ENCODE results near the gene CDC42EP5.

CDC42EP5 gene

GRCh38 chr19:54430306-54431254, 42.5 kb downstream of the CDC42EP5 start:
- in situ Hi-C loops (cut with HindIII; ENCODE audit: low pct_unique_long_range_greater_than_20kb, low sequenced_read_pairs): no loop called here
- peak; percentile 83 to 91 for DNase-seq (ENCODE audit: low read depth in 1 of 2, low spot score in 1 of 2)
- no peak for TF ChIP-seq JUND (IDR thresholded peaks at IDR 0.05; ENCODE audit: low read depth)

GRCh38 chr19:54429545-54430227, 43.4 kb downstream of the CDC42EP5 start:
- no peak for DNase-seq (ENCODE audit: low read depth in 1 of 2, low spot score in 1 of 2)
- in situ Hi-C loops (cut with HindIII; ENCODE audit: low pct_unique_long_range_greater_than_20kb, low sequenced_read_pairs): no loop called here
- no peak for TF ChIP-seq JUND (IDR thresholded peaks at IDR 0.05; ENCODE audit: low read depth)

DNA sequence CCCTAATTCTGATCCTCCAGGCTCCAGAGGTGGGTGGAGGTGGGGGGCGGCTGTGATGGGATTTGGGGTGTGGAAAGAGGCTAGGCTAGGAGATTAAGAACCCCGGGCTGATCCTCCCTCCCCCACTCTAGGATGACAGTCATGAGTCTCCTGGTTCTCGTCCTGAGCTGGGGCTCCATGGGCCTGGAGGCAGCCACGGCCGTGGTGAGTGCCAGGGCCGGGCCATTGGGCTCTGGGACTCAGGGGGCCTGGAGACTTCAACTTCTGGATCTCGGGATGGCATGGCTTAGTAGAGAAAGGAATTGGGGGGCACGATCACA, 44.0 kb downstream of the CDC42EP5 start:
- in situ Hi-C loops (cut with HindIII; ENCODE audit: low pct_unique_long_range_greater_than_20kb, low sequenced_read_pairs): no loop called here
- DNase-seq (ENCODE audit: low read depth in 1 of 2, low spot score in 1 of 2): no peak
- TF ChIP-seq JUND (IDR thresholded peaks at IDR 0.05; ENCODE audit: low read depth): no peak

- DNase-seq (ENCODE audit: low read depth in 1 of 2, low spot score in 1 of 2): no peak
- TF ChIP-seq JUND (IDR thresholded peaks at IDR 0.05; ENCODE audit: low read depth): no peak
- in situ Hi-C loops (cut with HindIII; ENCODE audit: low pct_unique_long_range_greater_than_20kb, low sequenced_read_pairs): no loop called here
These were observed 44.5 kb downstream of the CDC42EP5 start for GRCh38 chr19:54428323-54429175.

DNA sequence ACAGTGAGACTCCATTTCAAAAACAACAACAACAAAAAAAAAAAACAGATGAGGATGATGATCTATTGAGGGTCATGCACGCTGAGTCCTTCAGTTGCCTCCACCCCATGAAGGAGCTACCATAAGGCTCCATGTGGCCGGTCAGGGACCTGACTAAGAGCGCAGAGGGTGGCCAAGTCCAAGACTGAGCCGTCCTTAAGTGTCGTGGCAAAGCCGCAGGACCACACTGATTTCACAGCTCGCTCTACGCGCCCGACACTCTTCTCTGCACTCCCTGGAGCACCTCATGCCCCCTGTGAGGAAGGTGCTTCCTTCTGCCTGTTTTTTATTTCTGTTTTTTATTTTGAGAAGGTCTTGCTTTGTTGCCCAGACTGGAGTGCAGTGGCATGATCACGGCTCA, 45.5 kb downstream of the CDC42EP5 start:
- no peak for DNase-seq (ENCODE audit: low read depth in 1 of 2, low spot score in 1 of 2)
- in situ Hi-C loops (cut with HindIII; ENCODE audit: low pct_unique_long_range_greater_than_20kb, low sequenced_read_pairs): no loop called here
- TF ChIP-seq JUND (IDR thresholded peaks at IDR 0.05; ENCODE audit: low read depth): no peak

- no peak for TF ChIP-seq JUND (IDR thresholded peaks at IDR 0.05; ENCODE audit: low read depth)
- in situ Hi-C loops (cut with HindIII; ENCODE audit: low pct_unique_long_range_greater_than_20kb, low sequenced_read_pairs): no loop called here
- DNase-seq (ENCODE audit: low read depth in 1 of 2, low spot score in 1 of 2): peak in 1 of 2 experiments; percentile 29
These were observed 46.7 kb downstream of the CDC42EP5 start for GRCh38 chr19:54426291-54426931.

DNA sequence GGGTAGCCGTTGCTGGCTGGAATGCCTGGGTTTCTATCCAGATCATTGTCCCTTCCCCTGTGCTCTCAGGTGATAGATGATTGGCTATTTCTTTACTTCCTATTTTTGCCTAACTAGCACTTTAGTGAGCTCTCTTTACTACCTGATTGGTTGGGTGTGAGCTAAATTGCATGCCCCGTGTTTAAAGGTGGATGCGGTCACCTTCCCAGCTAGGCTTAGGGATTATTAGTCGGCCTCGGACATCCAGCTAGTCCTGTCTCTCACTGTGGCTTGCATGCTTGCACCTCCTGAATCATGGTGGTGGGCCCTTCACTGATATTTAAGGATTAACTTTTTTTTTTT, 47.7 kb downstream of the CDC42EP5 start:
- in situ Hi-C loops (cut with HindIII; ENCODE audit: low pct_unique_long_range_greater_than_20kb, low sequenced_read_pairs): no loop called here
- DNase-seq (ENCODE audit: low read depth in 1 of 2, low spot score in 1 of 2): no peak
- TF ChIP-seq JUND (IDR thresholded peaks at IDR 0.05; ENCODE audit: low read depth): no peak

GRCh38 chr19:54424660-54425381, 48.3 kb downstream of the CDC42EP5 start:
- in situ Hi-C loops (cut with HindIII; ENCODE audit: low pct_unique_long_range_greater_than_20kb, low sequenced_read_pairs): no loop called here
- no peak for TF ChIP-seq JUND (IDR thresholded peaks at IDR 0.05; ENCODE audit: low read depth)
- no peak for DNase-seq (ENCODE audit: low read depth in 1 of 2, low spot score in 1 of 2)

DNA sequence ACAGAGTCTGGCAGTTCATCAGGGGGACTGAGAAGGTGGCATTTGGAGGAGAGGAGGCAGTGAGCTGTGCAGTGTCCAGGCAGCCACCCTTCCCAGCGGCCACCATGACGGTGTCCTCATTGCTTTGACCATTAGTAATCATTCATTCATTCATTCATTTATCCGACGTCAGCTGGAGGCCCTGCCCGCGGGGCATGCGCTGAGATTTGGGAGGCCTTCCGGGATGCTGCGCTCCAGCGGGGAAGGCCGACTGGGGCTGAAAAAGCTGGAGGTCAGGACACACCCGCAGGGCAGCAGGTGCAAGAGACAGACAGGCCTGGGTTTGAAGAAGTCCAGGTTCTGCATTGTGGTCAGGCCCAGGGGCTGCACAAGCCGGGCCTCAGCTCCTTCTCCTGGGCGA, 48.9 kb downstream of the CDC42EP5 start:
- no peak for DNase-seq (ENCODE audit: low read depth in 1 of 2, low spot score in 1 of 2)
- no peak for TF ChIP-seq JUND (IDR thresholded peaks at IDR 0.05; ENCODE audit: low read depth)
- in situ Hi-C loops (cut with HindIII; ENCODE audit: low pct_unique_long_range_greater_than_20kb, low sequenced_read_pairs): no loop called here

GRCh38 chr19:54422136-54422535, 51.0 kb downstream of the CDC42EP5 start:
- TF ChIP-seq JUND (IDR thresholded peaks at IDR 0.05; ENCODE audit: low read depth): no peak
- in situ Hi-C loops (cut with HindIII; ENCODE audit: low pct_unique_long_range_greater_than_20kb, low sequenced_read_pairs): no loop called here
- no peak for DNase-seq (ENCODE audit: low read depth in 1 of 2, low spot score in 1 of 2)

DNA sequence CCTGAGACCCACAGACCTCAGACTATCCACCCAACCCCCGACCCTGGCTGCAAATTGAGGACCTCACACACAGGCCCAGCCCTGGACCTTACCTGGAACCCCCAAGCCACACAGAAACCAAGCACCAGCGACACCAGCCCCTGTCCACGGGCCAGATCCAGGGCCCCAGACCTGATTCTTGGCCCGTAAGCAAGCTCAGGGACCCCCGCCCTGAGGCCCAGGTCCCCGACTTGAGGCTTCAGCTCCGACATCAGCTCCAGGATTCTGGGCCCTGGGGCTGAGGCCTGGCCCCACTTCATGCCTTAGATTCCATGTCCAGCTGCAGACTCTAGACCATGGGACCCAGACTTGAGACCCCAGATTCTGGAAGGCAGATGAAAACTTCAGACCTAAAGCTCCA, 51.6 kb downstream of the CDC42EP5 start:
- no peak for DNase-seq (ENCODE audit: low read depth in 1 of 2, low spot score in 1 of 2)
- TF ChIP-seq JUND (IDR thresholded peaks at IDR 0.05; ENCODE audit: low read depth): no peak
- in situ Hi-C loops (cut with HindIII; ENCODE audit: low pct_unique_long_range_greater_than_20kb, low sequenced_read_pairs): no loop called here

DNA sequence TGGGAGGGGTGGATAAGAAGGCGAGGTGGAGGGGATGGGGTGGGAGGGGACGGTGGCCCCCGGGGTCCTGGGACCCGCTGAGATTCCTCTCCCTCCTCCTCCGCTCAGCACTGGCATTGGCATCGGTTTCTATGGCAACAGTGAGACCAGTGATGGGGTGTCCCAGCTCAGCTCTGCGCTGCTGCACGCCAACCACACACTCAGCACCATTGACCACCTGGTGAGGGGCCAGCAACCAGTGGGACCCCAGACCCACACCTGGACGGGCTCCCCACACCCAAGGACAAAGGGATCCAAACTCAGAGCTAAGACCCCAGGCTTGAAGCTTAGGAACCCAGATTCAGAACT, 52.0 kb downstream of the CDC42EP5 start:
- TF ChIP-seq JUND (IDR thresholded peaks at IDR 0.05; ENCODE audit: low read depth): no peak
- no peak for DNase-seq (ENCODE audit: low read depth in 1 of 2, low spot score in 1 of 2)
- in situ Hi-C loops (cut with HindIII; ENCODE audit: low pct_unique_long_range_greater_than_20kb, low sequenced_read_pairs): no loop called here

Measured in T47D (cell line).